HG02970 (cell line): Measurements from ENCODE around the gene CHD9.
"Not testable (repeated sequence)": the region's sequence is repeated elsewhere in the genome, so short reads cannot be mapped to it uniquely, and the experiment has no call there.

Experiments
- ATAC-seq: cut with Tn5 transposase; IDR thresholded peaks from one replicate; pipeline ENCODE4 v1.9.1; 2021; ENCODE audit warnings: mild to moderate bottlenecking, moderate library complexity, moderate number of reproducible peaks; ENCODE audit not compliant: unreplicated experiment, low FRiP score

Gene CHD9

DNA sequence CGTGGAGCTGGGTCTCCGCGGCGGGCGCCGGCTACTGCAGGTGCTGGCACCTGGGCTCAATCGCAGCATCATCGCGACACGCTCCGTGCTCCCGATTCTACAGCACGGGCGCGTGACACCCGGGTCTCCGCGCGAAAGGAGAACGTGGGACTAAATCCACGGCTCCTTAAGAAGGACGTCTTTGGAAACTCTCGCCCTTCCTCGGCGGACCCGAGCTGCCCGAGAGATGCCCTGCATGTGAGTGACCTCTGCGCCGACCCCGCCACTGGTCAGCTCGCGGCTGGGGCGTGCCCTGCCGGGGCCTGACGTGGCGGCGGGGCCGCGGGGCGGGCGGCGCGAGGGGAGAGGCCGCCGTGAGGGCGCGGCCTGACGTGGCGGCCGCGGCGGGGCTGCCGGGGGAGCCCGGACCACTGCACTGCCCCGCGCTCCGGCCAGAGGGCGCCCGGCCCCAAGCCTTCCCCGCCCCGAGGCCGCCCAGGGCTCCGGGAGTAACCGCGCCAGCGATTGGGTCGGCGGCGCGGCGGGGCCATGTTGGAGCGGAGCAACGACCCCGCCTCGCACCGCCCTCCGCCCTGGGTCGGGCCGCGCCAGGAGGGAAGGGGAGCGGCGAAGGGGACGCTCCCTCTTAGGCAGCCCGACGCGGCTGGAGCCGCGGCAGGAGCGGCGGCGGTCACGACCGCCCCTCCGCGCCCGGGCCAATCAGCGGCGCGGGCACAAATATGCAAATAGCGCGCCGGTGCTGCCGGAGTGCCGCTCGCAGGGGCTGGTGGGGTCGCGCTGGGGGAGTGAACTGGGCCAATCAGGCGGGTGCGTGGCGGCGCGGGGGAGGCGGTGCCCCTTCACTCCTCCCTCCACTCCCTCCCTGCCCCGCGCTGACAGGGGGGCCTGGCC is 75.6 kb downstream of the CHD9 start:
- ATAC-seq = peak; percentile 82

DNA sequence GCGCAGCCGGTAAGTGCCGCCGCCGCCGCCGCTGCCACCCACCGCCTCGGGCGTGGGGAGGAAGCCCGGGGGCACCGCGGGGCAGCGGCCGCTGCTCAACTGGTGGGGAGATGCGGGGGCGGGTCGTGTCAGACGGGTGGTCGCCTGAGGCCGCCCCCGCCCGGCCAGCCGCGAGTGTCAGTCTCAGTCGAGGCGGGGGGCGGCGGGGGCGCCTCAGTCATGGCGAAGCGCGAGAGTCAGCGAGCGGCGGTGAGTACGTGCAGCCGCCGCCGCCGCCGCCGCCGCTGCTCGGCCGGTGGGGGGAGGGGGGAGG is 76.2 kb downstream of the CHD9 start:
- peak; percentile 2 for ATAC-seq

GRCh38 chr16:53131363-53132071 is 76.7 kb downstream of the CHD9 start:
- ATAC-seq = peak; percentile 18

DNA sequence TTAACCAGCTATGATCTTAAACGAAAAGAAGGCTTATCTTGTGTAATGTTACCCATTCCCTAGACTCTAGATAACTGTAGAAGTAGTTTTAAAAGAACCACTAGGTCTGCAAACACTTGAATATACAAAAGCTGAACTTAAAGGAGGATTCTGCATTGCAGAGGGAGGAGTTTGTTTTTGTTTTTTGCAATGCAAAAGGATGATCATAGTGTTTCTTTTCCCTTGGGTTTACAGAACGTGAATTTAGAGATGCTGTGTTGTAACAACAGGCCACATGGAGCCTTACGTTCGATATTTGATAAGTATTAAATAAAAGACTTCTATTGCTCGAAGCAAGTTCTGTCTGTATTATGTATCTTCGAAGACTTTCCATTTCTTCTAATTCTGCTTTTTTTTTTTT is 77.6 kb downstream of the CHD9 start:
- ATAC-seq = no peak

DNA sequence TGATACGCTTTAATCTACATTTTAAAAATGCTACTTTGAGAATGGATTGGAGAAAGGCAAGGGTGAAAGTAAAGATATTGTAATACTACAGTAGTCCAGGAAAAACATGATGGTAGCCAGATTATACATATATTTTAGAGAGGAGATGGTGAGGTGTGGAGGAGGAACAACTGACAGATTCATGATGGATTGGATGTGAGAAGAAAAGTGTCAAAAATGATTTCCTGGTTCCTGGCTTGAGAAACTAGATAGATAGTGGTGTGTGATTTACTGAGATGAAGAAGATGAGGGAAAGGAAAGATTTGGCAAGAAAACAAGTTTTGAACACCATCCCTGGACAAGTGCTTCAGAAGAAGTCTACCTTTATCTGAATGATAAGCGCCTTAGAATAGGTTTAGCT is 80.5 kb downstream of the CHD9 start:
- ATAC-seq = no peak

- ATAC-seq = no peak
These were observed 88.2 kb downstream of the CHD9 start for GRCh38 chr16:53142823-53143568.

DNA sequence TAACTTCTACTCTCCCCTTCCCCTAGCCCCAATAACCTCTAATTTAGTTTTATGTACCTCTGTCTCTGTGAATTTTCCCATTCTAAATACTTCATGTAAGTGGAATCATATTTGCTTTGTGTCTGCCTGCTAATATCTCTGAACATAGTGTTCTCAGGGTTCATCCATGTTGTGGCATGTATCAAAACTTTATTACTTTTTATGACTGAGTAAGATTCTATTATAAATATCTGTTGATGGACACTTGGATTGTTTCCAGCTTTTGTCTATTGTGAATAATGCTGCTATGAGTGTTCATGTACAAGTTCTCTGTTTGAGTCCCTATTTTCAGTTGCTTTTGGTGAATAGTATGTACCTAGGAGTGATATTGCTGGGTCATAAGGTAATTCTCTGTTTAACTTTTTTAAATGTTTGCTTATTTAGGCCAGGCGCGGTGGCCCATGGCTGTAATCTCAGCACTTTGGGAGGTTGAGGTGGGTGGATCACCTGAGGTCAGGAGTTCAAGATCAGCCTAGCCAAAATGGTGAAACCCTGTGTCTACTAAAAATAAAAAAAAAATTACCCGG is 92.8 kb downstream of the CHD9 start:
- ATAC-seq = no peak

- ATAC-seq = no peak
These were observed 96.0 kb downstream of the CHD9 start for GRCh38 chr16:53150769-53151168.

- no peak for ATAC-seq
These were observed 97.5 kb downstream of the CHD9 start for GRCh38 chr16:53152329-53152728.

- no peak for ATAC-seq
These were observed 98.3 kb downstream of the CHD9 start for GRCh38 chr16:53153130-53153529.

GRCh38 chr16:53154513-53154912 is 99.7 kb downstream of the CHD9 start:
- ATAC-seq = no peak

DNA sequence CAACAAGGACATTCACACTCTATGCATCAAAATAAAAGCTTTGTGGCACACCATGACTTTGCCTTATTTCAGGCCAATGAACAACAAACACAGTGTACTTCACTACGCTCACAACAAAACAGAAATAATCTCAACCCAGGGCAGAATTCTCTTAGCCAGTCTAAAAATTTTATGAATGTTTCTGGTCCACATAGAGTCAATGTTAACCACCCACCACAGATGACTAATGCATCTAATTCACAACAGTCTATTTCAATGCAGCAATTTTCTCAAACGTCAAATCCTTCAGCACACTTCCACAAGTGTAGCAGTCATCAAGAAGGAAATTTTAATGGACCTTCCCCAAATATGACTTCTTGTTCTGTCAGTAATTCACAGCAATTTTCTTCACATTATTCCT is 101.7 kb downstream of the CHD9 start:
- ATAC-seq = no peak

DNA sequence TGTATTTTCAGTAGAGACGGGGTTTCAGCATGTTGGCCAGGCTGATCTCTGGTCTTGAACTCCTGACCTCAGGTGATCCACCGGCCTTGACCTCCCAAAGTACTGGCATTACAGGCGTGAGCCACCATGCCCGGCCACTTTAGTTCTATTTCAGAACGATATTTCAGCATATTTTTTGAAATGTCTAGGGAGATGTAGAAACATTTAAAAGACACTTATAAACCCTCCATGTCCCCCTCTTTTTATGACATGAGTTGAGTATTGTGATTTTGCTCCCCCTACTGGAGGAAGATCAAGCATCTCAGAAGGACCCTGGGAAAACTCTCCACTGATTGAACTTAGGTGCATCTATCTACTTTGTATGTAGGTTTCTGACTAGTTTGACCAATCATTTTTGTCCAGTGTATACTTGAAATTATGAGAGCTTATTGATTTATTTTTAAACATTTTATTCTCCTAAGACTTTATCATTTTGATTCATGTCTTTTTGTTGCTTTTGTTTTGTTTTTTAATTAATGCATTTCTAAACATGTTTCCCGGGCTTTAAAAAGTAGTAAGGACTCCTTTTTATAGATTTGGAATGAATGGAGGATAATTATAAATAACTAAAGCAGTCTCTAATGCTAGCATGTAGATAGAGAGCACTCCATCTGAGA is 105.1 kb downstream of the CHD9 start:
- ATAC-seq = no peak

DNA sequence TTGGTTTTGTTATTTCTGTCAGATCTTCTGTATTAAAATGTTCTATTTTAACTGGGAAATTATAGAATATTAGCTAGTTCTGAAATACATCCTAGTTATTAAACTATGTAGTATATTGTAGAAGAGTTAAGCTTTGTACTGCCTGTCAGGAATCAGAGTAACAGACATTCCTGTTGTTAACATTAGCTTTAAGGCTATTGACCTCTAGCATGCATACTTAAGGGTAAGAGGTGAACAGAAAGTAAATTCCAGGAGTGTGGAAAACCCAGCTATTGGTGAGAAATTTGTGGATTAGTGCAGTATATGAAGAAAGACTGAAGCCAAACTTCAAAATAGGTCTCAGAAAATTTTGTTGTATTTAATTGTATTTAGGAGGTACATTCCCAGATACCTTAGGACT is 111.3 kb downstream of the CHD9 start:
- no peak for ATAC-seq

DNA sequence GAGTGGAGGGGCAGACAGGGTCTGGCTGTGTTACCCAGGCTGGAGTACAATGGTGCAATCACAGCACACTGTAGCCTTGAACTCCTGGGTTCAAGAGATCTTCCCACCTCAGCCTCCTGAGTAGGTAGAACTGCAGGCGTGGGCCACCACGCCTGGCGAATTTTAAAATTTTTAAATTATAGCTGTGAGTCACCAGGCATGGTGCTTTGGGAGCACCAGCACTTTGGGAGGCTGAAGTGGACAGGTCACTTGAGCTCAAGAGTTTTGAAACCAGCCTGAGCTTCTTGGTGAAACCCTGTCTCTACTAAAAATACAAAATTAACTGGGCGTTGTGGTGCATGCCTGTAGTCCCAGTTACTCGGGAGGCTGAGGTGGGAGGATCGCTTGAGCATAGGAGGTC is 114.0 kb downstream of the CHD9 start:
- ATAC-seq = no peak

- ATAC-seq = no peak
These were observed 117.7 kb downstream of the CHD9 start for GRCh38 chr16:53172517-53172916.

- no peak for ATAC-seq
These were observed 120.3 kb downstream of the CHD9 start for GRCh38 chr16:53175118-53175517.

DNA sequence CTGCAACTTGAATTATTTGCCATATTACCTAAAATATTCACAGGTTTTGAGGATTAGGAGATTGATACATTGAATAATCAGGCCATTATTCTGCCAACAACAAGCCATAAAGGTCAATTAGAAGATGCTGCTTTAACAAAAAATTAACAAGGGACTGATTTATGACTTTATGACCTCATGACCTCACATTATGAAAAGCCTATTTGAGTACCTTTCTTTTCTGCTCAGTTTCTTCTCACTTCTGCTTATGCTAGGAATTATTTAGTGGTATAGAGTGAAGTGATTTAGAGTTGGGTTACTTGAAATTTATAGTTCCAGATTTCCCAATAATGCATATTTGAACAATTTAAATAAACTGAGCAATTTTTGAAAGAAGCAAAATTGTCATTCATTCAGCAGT is 121.6 kb downstream of the CHD9 start:
- no peak for ATAC-seq

DNA sequence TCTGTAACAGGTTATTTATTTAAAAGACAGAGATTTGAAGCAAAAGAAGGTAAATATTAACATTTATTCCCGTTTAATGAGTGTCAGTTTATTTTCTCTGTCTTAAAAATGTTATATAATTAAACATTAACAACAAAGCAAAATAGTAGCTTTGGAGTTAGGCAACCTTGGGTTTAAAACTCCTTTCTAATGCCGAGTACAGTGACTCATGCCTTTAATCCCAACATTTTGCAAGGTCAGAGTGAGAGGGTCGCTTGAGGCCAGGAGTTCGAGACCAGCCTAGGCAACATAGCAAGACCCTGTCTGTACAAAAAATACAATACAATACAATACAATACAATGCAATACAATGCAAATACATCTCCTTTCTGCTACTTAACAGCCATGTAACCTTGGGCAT is 128.7 kb downstream of the CHD9 start:
- ATAC-seq = no peak

DNA sequence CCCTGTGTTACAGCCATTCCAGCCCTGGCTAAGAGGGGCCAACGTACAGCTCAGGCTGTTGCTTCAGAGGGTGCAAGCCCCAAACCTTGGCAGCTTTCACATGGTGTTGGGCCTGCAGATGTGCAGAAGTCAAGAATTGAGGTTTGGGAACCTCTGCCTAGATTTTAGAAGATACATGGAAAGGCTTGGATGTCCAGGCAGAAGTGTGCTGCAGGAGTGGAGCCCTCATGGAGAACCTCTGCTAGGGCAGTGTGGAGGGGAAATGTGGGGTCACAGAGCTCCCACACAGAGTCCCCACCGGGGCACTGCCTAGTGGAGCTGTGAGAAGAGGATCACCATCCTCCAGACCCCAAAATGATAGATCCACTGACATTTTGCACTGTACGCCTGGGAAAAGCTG is 130.9 kb downstream of the CHD9 start:
- not testable (repeated sequence) for ATAC-seq

GRCh38 chr16:53187775-53188174 is 133.0 kb downstream of the CHD9 start:
- ATAC-seq = no peak
